Stimulated activated naive CD8-positive, alpha-beta T cell treated with anti-CD3 and anti-CD28 coated beads, Interleukin-15, Interleukin-2, amounts not matched to agents 100 ng/mL and 50 ng/mL, for 24 hours (primary cell): Measurements from ENCODE around the gene ALDH1A2.
"Not testable (repeated sequence)": the region's sequence is repeated elsewhere in the genome, so short reads cannot be mapped to it uniquely, and the experiment has no call there.

ENCODE experiments used
- H3K27ac Mint-ChIP-seq: one replicate; pipeline ENCODE4 v1.8.0; 2021; ENCODE audit warnings: mild to moderate bottlenecking, mixed read lengths
- H3K27me3 Mint-ChIP-seq: one replicate; pipeline ENCODE4 v1.8.0; 2021; ENCODE audit warnings: mixed read lengths
- H3K36me3 Mint-ChIP-seq: one replicate; pipeline ENCODE4 v1.8.0; 2021; ENCODE audit warnings: low read depth, mixed read lengths
- H3K4me1 Mint-ChIP-seq: one replicate; pipeline ENCODE4 v1.8.0; 2021; ENCODE audit warnings: low read depth, mixed read lengths
- H3K4me3 Mint-ChIP-seq: one replicate; pipeline ENCODE4 v1.8.0; 2021; ENCODE audit warnings: mild to moderate bottlenecking, mixed read lengths
- H3K9me3 Mint-ChIP-seq: one replicate; pipeline ENCODE4 v1.8.0; 2021; ENCODE audit warnings: mixed read lengths

Gene ALDH1A2

DNA sequence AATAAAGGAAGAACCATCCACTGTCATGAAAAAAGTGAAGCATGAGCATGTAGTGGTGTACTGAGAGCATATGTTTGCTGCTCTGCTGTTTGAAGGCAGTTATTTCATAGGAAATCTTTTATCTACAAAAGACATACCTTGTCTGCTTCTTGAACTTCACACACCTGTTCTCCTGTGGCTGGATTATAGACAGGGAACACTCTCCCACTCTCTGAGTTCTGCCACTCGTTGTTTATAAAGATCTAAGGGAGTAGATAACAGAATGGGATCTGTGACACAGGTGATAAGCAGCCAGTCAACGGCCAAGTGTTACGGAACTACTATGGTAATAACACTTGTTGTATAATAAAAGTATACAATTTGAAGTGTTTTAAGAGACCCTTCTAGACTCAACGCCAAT, 51.5 kb downstream of the ALDH1A2 start:
- Mint-ChIP-seq H3K4me1 (no peaks in the 10 kb centered on the region), H3K4me3 (no peak overlapping the region), H3K9me3 (no peaks in the 10 kb centered on the region), H3K36me3 (no peaks in the 10 kb centered on the region), H3K27ac (no peak overlapping the region), H3K27me3 (peaks cover 55% of the 10 kb centered on the region)

DNA sequence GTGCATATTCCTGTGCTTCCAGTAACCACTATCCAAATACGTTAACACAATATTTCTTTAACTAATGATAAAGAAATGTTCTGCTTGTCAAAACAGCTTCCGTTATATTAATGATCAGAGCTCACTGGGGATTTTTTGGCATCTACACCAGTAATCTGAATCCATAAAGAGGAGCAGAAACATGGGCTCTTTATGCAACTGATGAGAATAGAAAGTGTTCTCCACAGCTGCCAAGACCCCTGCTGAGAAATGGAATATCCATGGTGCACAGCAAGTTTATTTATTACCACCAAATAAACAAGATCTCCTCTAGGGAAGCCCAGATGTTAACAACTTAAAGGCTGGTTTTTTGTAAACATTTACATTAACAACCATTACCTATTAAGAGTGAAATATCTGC, 54.5 kb downstream of the ALDH1A2 start:
- Mint-ChIP-seq H3K4me1 (no peaks in the 10 kb centered on the region), H3K4me3 (no peak overlapping the region)

GRCh38 chr15:58003810-58004209, 61.7 kb downstream of the ALDH1A2 start:
- Mint-ChIP-seq H3K9me3 (peaks cover 3% of the 10 kb centered on the region), H3K36me3 (no peaks in the 10 kb centered on the region), H3K4me1 (no peaks in the 10 kb centered on the region), H3K27me3 (peaks cover 25% of the 10 kb centered on the region), H3K27ac (no peak overlapping the region), H3K4me3 (no peak overlapping the region)

More for the DNA sequence above, 54.5 kb downstream of the ALDH1A2 start:
- Mint-ChIP-seq H3K27me3 (peaks cover 49% of the 10 kb centered on the region), H3K27ac (no peak overlapping the region), H3K9me3 (peaks cover 3% of the 10 kb centered on the region), H3K36me3 (no peaks in the 10 kb centered on the region)

DNA sequence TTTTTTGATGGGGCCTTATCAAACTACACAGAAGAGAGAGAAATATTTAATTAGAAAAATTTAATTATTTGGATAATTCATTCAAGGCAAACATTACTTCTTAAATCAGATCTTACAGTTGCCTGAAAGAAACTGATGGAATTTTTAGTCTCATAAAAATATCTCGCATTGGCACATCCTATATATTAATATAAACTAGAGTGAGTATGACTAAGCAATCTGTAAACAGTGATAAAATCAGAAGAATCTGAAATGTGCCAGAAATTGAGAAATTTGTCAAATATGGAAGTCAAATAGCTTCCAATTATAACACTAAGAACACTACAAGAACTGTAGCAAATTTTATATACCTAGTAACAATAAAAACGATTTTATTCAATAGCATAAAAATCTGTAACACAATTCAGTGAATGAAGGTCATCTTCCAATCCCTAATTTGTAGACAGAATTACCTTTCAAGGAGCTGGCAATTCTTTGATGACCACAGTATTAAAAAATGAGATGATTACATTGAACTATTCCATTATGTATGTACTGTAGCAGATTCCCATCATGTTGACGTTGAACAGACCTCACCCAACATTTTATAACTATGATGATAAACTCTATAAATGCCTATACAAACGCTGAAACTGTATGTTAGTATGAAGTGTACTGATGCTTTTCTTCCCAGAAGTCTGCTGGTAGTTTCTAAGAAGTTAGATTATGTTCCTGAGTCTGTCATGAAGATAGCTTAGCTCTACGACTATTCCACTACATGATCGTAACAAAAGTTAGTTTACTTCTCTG, 63.0 kb downstream of the ALDH1A2 start:
- H3K27me3 Mint-ChIP-seq = peaks cover 37% of the 10 kb centered on the region
- peaks cover 3% of the 10 kb centered on the region for H3K9me3 Mint-ChIP-seq

DNA sequence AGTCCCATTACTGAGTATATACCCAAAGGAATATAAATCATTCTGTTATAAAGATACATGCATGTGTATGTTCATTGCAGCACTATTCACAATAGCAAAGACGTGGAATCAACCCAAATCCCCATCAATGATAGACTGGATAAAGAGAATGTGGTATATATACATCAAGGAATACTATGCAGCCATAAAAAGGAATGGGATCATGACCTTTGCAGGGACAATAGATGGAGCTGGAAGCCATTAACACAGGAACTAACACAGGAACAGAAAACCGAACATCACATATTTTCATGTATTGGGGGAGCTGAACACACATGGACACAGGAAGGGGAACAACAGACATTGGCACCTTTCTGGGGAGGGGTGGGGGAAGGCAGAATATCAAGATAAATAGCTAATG, 65.8 kb downstream of the ALDH1A2 start:
- H3K4me3 Mint-ChIP-seq, H3K4me1 Mint-ChIP-seq, H3K9me3 Mint-ChIP-seq, H3K36me3 Mint-ChIP-seq, H3K27ac Mint-ChIP-seq: not testable (repeated sequence)
- H3K27me3 Mint-ChIP-seq = peaks cover 47% of the 10 kb centered on the region

More for the DNA sequence above, 63.0 kb downstream of the ALDH1A2 start:
- no peak overlapping the region for H3K27ac Mint-ChIP-seq
- no peak overlapping the region for H3K4me3 Mint-ChIP-seq
- no peaks in the 10 kb centered on the region for H3K4me1 Mint-ChIP-seq
- H3K36me3 Mint-ChIP-seq = no peaks in the 10 kb centered on the region

DNA sequence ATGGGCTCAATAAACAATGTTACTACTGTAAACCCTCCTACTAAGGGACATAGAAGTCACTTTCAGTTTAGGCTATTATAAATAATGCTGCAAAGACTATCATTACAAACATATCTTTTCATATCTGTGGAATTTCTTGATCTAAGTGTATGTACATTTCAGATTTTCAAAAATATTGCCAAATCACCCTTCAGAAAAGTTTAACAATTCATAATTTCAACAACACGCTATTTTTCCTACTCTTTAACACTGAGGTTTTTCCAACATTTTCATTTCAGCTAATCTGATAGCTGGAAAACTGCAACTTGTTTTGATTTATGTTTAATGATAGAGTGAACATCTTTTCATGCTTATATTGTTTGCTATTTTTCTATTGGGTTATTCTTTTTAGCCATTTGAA, 69.0 kb downstream of the ALDH1A2 start:
- Mint-ChIP-seq H3K4me1 (no peaks in the 10 kb centered on the region), H3K27me3 (peaks cover 51% of the 10 kb centered on the region), H3K27ac (no peak overlapping the region), H3K36me3 (no peaks in the 10 kb centered on the region), H3K9me3 (no peaks in the 10 kb centered on the region), H3K4me3 (no peak overlapping the region)

DNA sequence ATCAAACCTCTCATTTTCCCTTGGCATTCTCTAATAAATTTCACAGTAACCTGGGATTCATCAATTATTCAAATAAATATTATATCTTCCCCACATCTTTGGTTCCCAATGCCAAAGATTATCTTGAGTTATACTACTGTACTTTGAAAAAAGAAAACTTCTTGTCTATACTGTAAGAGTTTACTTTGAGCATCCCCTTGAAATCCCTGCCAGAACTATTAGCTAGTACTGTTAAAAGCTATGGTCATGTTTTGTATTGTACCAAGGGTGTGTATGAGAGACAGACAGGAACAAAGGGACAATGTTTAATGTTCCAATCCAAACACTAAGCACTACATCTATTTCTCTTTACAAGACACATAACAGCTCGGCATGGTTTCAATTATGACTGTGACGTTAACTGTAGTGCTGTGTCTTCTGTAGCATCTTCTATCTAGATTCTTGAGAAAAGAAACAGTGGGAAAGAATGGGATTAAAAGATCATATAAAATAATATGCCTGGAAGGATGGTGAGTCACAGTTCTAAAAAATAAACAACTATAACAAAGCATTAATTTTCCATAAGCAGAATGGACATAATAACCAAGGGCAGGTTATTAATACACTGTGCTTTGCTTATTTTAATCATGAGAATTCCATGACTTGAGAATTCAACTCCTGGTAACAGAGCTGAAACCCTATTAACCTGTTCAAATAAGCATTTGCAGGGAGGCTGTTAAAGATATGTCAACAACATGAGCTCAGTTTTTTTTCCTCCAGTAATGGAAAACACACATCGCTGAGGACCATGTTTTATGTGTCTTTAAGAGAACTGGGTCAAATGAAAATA, 71.1 kb downstream of the ALDH1A2 start:
- no peaks in the 10 kb centered on the region for H3K9me3 Mint-ChIP-seq
- no peak overlapping the region for H3K4me3 Mint-ChIP-seq
- H3K27me3 Mint-ChIP-seq = peaks cover 45% of the 10 kb centered on the region
- H3K27ac Mint-ChIP-seq = no peak overlapping the region
- H3K36me3 Mint-ChIP-seq = no peaks in the 10 kb centered on the region
- no peaks in the 10 kb centered on the region for H3K4me1 Mint-ChIP-seq

DNA sequence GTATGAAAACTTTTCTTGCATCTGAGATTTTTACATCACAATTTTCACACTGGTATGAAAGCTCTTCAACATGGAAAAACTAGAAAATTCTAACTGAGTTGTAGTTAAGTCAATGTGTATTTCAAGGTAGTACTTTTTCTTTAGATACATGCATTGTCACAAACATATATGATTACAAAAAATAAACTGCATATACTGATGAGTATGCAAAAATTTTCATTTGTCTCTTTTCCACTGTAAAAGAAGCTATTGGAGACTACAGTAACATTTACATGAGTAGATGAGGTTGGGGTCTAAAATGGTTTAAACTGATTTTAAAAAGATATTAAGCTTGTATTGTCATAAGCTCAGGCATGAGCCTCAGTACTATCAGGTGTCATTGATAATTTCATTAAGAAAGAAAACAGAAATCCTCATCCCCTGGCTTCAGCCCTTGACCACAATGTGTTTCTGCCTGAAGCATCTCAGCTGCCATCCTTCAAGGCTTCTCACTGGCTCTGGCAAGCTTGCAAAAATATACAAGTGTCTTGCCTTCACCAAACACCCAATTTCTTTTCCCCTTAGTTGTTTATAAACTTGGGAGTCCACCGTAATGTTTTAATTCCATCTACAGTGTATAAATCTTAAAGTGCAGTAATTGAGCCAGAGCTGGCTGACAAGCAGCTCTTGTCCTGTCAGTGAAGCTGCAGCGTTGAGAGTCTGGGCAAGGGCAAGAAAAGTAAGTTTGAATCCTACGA, 71.9 kb downstream of the ALDH1A2 start:
- Mint-ChIP-seq H3K4me1 (no peaks in the 10 kb centered on the region), H3K27me3 (peaks cover 36% of the 10 kb centered on the region), H3K27ac (no peak overlapping the region), H3K4me3 (no peak overlapping the region), H3K36me3 (no peaks in the 10 kb centered on the region), H3K9me3 (no peaks in the 10 kb centered on the region)

DNA sequence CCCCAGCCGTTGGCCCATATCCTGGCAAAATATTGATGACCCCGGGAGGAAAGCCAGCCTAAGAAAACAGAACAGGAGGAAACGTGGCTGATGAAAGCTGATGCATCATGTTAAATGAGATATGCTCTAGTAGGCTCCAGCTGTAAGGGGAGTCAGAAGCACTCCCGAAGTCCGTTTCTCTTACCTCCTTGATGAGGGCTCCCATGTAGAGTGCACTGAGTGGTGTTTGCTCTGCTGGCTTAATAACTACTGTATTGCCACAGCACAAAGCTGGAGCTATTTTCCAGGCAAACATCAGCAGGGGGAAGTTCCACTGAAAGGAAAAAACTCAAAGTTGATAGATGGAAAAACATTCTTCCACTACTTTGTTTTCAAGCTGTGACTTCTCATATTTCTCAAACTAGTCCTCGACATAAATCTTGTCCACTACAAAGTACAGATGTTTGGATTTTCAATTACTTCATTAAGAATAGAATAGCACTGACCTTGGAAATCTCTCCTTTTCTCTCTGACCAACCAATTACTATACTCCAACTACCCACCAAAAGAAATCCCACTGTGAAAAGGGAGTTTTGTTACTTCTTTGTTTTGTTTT, 72.7 kb downstream of the ALDH1A2 start:
- Mint-ChIP-seq H3K4me1 (no peaks in the 10 kb centered on the region), H3K27me3 (peaks cover 29% of the 10 kb centered on the region)

DNA sequence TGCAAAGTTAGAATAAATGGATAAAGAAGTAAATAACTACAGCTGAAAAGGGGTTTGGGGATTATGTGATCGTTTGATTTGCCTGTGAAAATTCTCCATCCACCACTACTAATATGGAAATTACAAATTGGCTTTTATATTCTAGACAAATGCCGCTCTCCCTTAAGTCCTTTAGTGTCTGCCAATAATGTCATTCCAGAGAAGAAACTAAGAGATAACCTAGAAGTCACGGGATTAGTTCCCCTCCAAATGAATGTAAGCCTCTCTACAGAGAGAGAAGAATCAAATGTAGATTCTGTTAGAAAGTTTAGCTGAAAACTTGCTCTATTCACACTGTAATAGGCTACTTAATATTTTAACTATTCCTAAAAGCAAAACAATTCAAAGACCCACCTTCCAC, 92.0 kb downstream of the ALDH1A2 start:
- Mint-ChIP-seq H3K9me3 (no peaks in the 10 kb centered on the region), H3K4me3 (no peak overlapping the region), H3K27ac (no peak overlapping the region), H3K4me1 (no peaks in the 10 kb centered on the region), H3K36me3 (no peaks in the 10 kb centered on the region), H3K27me3 (no peaks in the 10 kb centered on the region)

More for the DNA sequence above, 72.7 kb downstream of the ALDH1A2 start:
- H3K9me3 Mint-ChIP-seq = no peaks in the 10 kb centered on the region
- no peaks in the 10 kb centered on the region for H3K36me3 Mint-ChIP-seq
- no peak overlapping the region for H3K27ac Mint-ChIP-seq
- H3K4me3 Mint-ChIP-seq = no peak overlapping the region

DNA sequence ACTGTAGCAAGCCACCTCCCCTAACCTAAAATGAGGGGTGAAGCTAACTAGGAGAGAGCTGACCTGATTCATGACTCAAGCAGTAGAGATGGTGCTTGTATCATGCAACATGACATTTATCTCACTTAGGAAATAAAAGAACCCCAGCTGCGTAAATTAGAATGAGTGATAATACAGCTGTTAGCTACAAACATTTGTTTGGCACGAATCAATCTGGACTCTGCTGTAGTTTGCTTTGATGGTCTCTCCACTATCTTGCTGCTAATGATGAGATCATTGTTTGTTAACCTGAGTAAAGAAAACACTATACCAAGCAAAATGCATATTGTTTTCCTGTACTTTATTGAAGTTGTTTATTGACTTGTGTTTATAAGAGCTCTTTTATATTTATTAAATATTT, 92.6 kb downstream of the ALDH1A2 start:
- no peak overlapping the region for H3K27ac Mint-ChIP-seq
- no peaks in the 10 kb centered on the region for H3K36me3 Mint-ChIP-seq
- H3K4me3 Mint-ChIP-seq = no peak overlapping the region
- no peaks in the 10 kb centered on the region for H3K9me3 Mint-ChIP-seq
- H3K4me1 Mint-ChIP-seq = no peaks in the 10 kb centered on the region
- no peaks in the 10 kb centered on the region for H3K27me3 Mint-ChIP-seq

DNA sequence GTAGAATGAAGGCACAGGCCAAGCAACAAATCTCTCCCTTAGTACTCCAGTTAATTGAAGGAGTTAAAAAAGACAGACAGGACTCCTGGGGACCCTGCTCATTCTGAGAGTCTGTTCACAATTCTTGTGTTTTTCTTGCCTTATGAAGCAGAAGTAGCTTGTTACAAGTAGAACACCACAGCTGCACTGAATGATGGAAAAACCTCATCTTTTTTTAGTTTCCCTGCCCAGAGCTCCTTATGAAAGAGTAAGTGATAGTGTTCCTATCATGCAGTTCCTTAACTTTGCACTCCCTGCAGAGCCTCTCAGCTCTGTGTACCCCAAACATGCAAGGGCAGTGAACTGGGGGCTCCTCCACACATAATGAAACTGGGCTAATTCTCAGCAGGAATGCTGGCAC, 95.5 kb downstream of the ALDH1A2 start:
- Mint-ChIP-seq H3K27ac (no peak overlapping the region), H3K4me3 (no peak overlapping the region), H3K27me3 (peaks cover 4% of the 10 kb centered on the region), H3K9me3 (no peaks in the 10 kb centered on the region), H3K36me3 (no peaks in the 10 kb centered on the region), H3K4me1 (no peaks in the 10 kb centered on the region)

GRCh38 chr15:57969355-57969754, 96.2 kb downstream of the ALDH1A2 start:
- Mint-ChIP-seq H3K27me3 (peaks cover 11% of the 10 kb centered on the region), H3K9me3 (no peaks in the 10 kb centered on the region), H3K36me3 (no peaks in the 10 kb centered on the region), H3K4me1 (no peaks in the 10 kb centered on the region), H3K27ac (no peak overlapping the region), H3K4me3 (no peak overlapping the region)

- Mint-ChIP-seq H3K9me3 (no peaks in the 10 kb centered on the region), H3K36me3 (no peaks in the 10 kb centered on the region), H3K27ac (no peak overlapping the region), H3K4me3 (no peak overlapping the region), H3K27me3 (peaks cover 21% of the 10 kb centered on the region), H3K4me1 (no peaks in the 10 kb centered on the region)
Measured at GRCh38 chr15:57962887-57963286, 102.6 kb downstream of the ALDH1A2 start.

GRCh38 chr15:57961919-57962318, 103.6 kb downstream of the ALDH1A2 start:
- Mint-ChIP-seq H3K27me3 (peaks cover 25% of the 10 kb centered on the region), H3K4me1 (no peaks in the 10 kb centered on the region), H3K4me3 (no peak overlapping the region), H3K27ac (no peak overlapping the region), H3K9me3 (no peaks in the 10 kb centered on the region), H3K36me3 (no peaks in the 10 kb centered on the region)
